Psoas muscle (tissue), 8 donors: Measurements from ENCODE around the gene SCAMP1. TPM values are rescaled to one million over a fixed set of nuclear protein-coding genes. Genes with fewer than 3 reads are reported as not detected.

Experiments used
- ATAC-seq, 4 donors: fragments of 200-7000 bp; cut with Tn5 transposase; one replicate each; pipeline ENCODE4 v1.9.1; 2020; ENCODE audit warnings: moderate library complexity in 3 of 4, mild to moderate bottlenecking in 2 of 4
- DNase-seq, 2 donors: peaks; one replicate each; pipeline ENCODE4 v3.0.0-alpha.2; 2020
- H3K27ac ChIP-seq: fragments of 200-600 bp; one replicate; pipeline ENCODE4 v1.8.0; 2022
- H3K27me3 ChIP-seq, 3 donors: fragments of 200-600 bp in 1 of 3; one replicate each; pipeline versions ENCODE4 v1.6.1 to v1.8.0; 2013 to 2022; ENCODE audit warnings: low read length in 2 of 3, mild to moderate bottlenecking in 2 of 3, moderate library complexity in 1 of 3; ENCODE audit not compliant: insufficient read depth in 3 of 3
- H3K36me3 ChIP-seq, 2 donors: fragments of 200-600 bp in 1 of 2; one replicate each; pipeline versions ENCODE4 v1.6.1 to v1.8.0; 2013 to 2022; ENCODE audit warnings: low read depth in 1 of 2, mild to moderate bottlenecking in 1 of 2, moderate library complexity in 1 of 2; ENCODE audit not compliant: insufficient read depth in 1 of 2
- H3K4me1 ChIP-seq: fragments of 200-600 bp; one replicate; pipeline ENCODE4 v1.8.0; 2022
- H3K4me3 ChIP-seq: fragments of 200-600 bp; one replicate; pipeline ENCODE4 v1.8.0; 2022; ENCODE audit warnings: mild to moderate bottlenecking
- H3K9me3 ChIP-seq: fragments of 200-600 bp; one replicate; pipeline ENCODE4 v1.8.0; 2022
- CTCF ChIP-seq: fragments of 200-600 bp; IDR thresholded peaks from one replicate; pipeline ENCODE4 v1.8.0; 2022; ENCODE audit warnings: antibody characterized with exemption
- WGBS, 3 donors: extraction: QIAGEN DNeasy Blood & Tissue Kit; methylation state at CpG; one replicate each; pipeline versions ENCODE4 v1.1.6 to v1.1.7; 2013; 5-methylcytosine and 5-hydroxymethylcytosine counted together
- intact Hi-C, 2 donors: fragments of 100-400 bp; cut with DNase I; formaldehyde crosslinking; loops; one replicate each; pipeline versions ENCODE4 v1.11.0 to v1.14.2; 2022
- polyA plus RNA-seq, 3 donors: library from polyadenylated mRNA; stranded (reverse); fragments of 200-250 nt; gene quantifications; one replicate each; pipeline ENCODE4 v1.2.3, GENCODE V29; 2013
- total RNA-seq, 4 donors: library from RNA; stranded (reverse); fragmentation: NEBNext Ultra II Directional in 2 of 4; extraction: Animal tissue kit (Norgen Biotek cat#: 25700) in 2 of 4; gene quantifications; one replicate each; pipeline versions ENCODE4 v1.2.1 to v1.2.4, GENCODE V29; 2021 to 2023
- donor health status: healthy with polysubstance abuse.
- donor health status: DM: no; HTN: no; CAD: no; lungs with moderate emphysema.
- donor health status: Bipolar disorder and iron deficiency.
- donor health status: healthy.
- donor health status: DM: yes; HTN: yes; CAD: no.
- donor health status: DM: no; HTN: no; CAD: no.
- donor health status: DM: no; HTN: no; CAD: no.
- donor health status: DM: yes; HTN: yes; CAD: no.

The SCAMP1 gene
- total and polyA plus RNA-seq, 7 donors: 7.2 to 28.4 (median 16.4) TPM

- no peak for TF ChIP-seq CTCF
- intact Hi-C loops: no loop called here
- Histone ChIP-seq H3K9me3 (no peaks in the 10 kb centered on the region), H3K27ac (no peak overlapping the region), H3K27me3 (no peaks in the 10 kb centered on the region), H3K4me3 (no peak overlapping the region), H3K4me1 (peaks cover 26% of the 10 kb centered on the region), H3K36me3 (no peaks in the 10 kb centered on the region)
- DNase-seq (no peak), ATAC-seq (no peak)
- 85 to 89% (median 89%) methylated on average over 8 of the region's 8 CpGs for WGBS, 3 donors
Observed at GRCh38 chr5:78514427-78515330, 154.3 kb downstream of the SCAMP1 start.

- ATAC-seq (no peak), DNase-seq (no peak)
- Histone ChIP-seq H3K27me3 (no peaks in the 10 kb centered on the region), H3K27ac (no peak overlapping the region), H3K4me3 (no peak overlapping the region), H3K9me3 (no peaks in the 10 kb centered on the region), H3K4me1 (peaks cover 17% of the 10 kb centered on the region), H3K36me3 (no peaks in the 10 kb centered on the region)
- intact Hi-C loops: no loop called here
- no peak for TF ChIP-seq CTCF
- WGBS, 3 donors: 48 to 65% (median 63%) methylated on average over 3 of the region's 3 CpGs
Observed at GRCh38 chr5:78515670-78516069, 155.3 kb downstream of the SCAMP1 start.

GRCh38 chr5:78518365-78519197 lies 158.2 kb downstream of the SCAMP1 start:
- 48 to 64% (median 52%) methylated on average over 14 of the region's 14 CpGs for WGBS, 3 donors
- DNase-seq: peak; percentile 52 to 71
- intact Hi-C loops: no loop called here

More at GRCh38 chr5:78518365-78519197, 158.2 kb downstream of the SCAMP1 start:
- H3K9me3 ChIP-seq: no peaks in the 10 kb centered on the region
- no peak overlapping the region for H3K4me3 ChIP-seq
- H3K27ac ChIP-seq: no peak overlapping the region
- no peaks in the 10 kb centered on the region for H3K4me1 ChIP-seq
- no peaks in the 10 kb centered on the region for H3K27me3 ChIP-seq
- ATAC-seq: peak; percentile 91 to 97 (median 96)
- H3K36me3 ChIP-seq: no peaks in the 10 kb centered on the region
- TF ChIP-seq CTCF: no peak
